HCT116 (cell line): ENCODE data around the gene SETX. TPM values are rescaled to one million over a fixed set of nuclear protein-coding genes. Genes with fewer than 3 reads are reported as not detected.
"Not testable (repeated sequence)": the region's sequence is repeated elsewhere in the genome, so short reads cannot be mapped to it uniquely, and the experiment has no call there.

ENCODE experiments used
- ATAC-seq: fragments of 200-7000 bp; cut with Tn5 transposase; 2 replicates; pipeline ENCODE4 v1.9.1; 2020; ENCODE audit warnings: mild to moderate bottlenecking, moderate library complexity
- BruUV-seq: library from RNA; stranded (reverse); fragments of 400-500 nt; replicated peaks from 2 replicates; lab custom pipeline; 2021; lab: Mats Ljungman, UMichigan
- CTCF ChIA-PET: fragments of 300-600 bp; sonication (Branson Sonifier 250); formaldehyde crosslinking; loops from one replicate; lab custom pipeline; 2021; ENCODE audit warnings: antibody characterized with exemption; lab: Charles Lee
- POLR2A ChIA-PET: fragments of 300-600, 350-600 bp; sonication (Branson Sonifier 250); formaldehyde crosslinking; loops from one replicate; lab custom pipeline; 2021; ENCODE audit warnings: antibody characterized with exemption; lab: Charles Lee
- RAD21 ChIA-PET, 2 experiments: fragments of 300-600 bp; sonication (Branson Sonifier 250); formaldehyde crosslinking; loops; one replicate each; lab custom pipeline; 2023; ENCODE audit warnings: low total read pairs in 2 of 2; ENCODE audit not compliant: uncharacterized antibody in 2 of 2, unreplicated experiment in 2 of 2, low non-redundant PET in 1 of 2; lab: Charles Lee
- DNase-seq: peaks from one replicate; pipeline ENCODE4 v3.0.0-alpha.2; 2010; ENCODE audit warnings: low read depth, low spot score
- H2AFZ ChIP-seq: fragments of 200-600 bp; shearing (Covaris generic), sonication (generic); 2 replicates; pipeline ENCODE4 v1.6.1; 2017; ENCODE audit warnings: low read depth, mixed run types, mixed read lengths, antibody characterized with exemption, low read length; ENCODE audit not compliant: poor library complexity, severe bottlenecking
- H3K27ac ChIP-seq: 2 replicates; pipeline ENCODE4 v1.5.1; 2012; ENCODE audit warnings: low read depth, low read length
- H3K27me3 ChIP-seq: fragments of 200-600 bp; sonication (generic); 2 replicates; pipeline ENCODE4 v1.6.1; 2016; ENCODE audit warnings: mixed run types, low read length, mixed read lengths; ENCODE audit not compliant: insufficient read depth
- H3K36me3 ChIP-seq, 2 experiments: fragments of 200-500 bp in 1 of 2; fragments of 200-600 bp in 1 of 2; sonication (Bioruptor generic) in 1 of 2; sonication (generic) in 1 of 2; 2 replicates each; pipeline versions ENCODE4 v1.5.1 to v1.6.1; 2014 to 2016; ENCODE audit warnings: low read length in 2 of 2, inconsistent platforms in 1 of 2, mixed read lengths in 1 of 2, mixed run types in 1 of 2; ENCODE audit not compliant: insufficient read depth in 2 of 2, control insufficient read depth in 1 of 2
- H3K4me1 ChIP-seq, 2 experiments: fragments of 200-600 bp in 1 of 2; sonication (generic) in 1 of 2; 2 replicates each; pipeline versions ENCODE4 v1.5.1 to v1.6.1; 2012 to 2017; ENCODE audit warnings: low read length in 2 of 2, inconsistent platforms in 1 of 2, mild to moderate bottlenecking in 1 of 2, mixed read lengths in 1 of 2, mixed run types in 1 of 2, moderate library complexity in 1 of 2; ENCODE audit not compliant: insufficient read depth in 2 of 2, control insufficient read depth in 1 of 2
- H3K4me2 ChIP-seq: fragments of 200-600 bp; sonication (generic); 2 replicates; pipeline ENCODE4 v1.6.1; 2017; ENCODE audit warnings: mixed run types, low read length, mixed read lengths
- H3K4me3 ChIP-seq, 2 experiments: fragments of 200-600 bp in 1 of 2; sonication (generic) in 1 of 2; replicated peaks in 1 of 2; 2 replicates each; pipeline ENCODE4 v1.5.1; 2011 to 2016; ENCODE audit warnings: low read length in 2 of 2, control low read depth in 1 of 2, low read depth in 1 of 2, mild to moderate bottlenecking in 1 of 2, mixed read lengths in 1 of 2, mixed run types in 1 of 2
- H3K79me2 ChIP-seq: fragments of 200-600 bp; sonication (generic); 2 replicates; pipeline ENCODE4 v1.6.1; 2017; ENCODE audit warnings: mild to moderate bottlenecking, mixed run types, low read length, moderate library complexity, mixed read lengths; ENCODE audit not compliant: insufficient read depth
- H3K9ac ChIP-seq: fragments of 200-600 bp; sonication (generic); 2 replicates; pipeline ENCODE4 v1.6.1; 2016; ENCODE audit warnings: low read length, mixed read lengths
- H3K9me2 ChIP-seq: fragments of 200-600 bp; sonication (generic), shearing (Covaris generic); 2 replicates; pipeline ENCODE4 v1.6.1; 2017; ENCODE audit warnings: mixed run types, mild to moderate bottlenecking, moderate library complexity; ENCODE audit not compliant: insufficient read depth
- H3K9me3 ChIP-seq, 2 experiments: fragments of 200-500 bp in 1 of 2; fragments of 200-600 bp in 1 of 2; sonication (Bioruptor generic) in 1 of 2; sonication (generic) in 1 of 2; 2 replicates each; pipeline ENCODE4 v1.6.1; 2014 to 2017; ENCODE audit warnings: low read length in 2 of 2, mixed read lengths in 2 of 2, inconsistent platforms in 1 of 2, low read depth in 1 of 2, mild to moderate bottlenecking in 1 of 2, mixed run types in 1 of 2, moderate library complexity in 1 of 2; ENCODE audit not compliant: control insufficient read depth in 1 of 2, insufficient read depth in 1 of 2
- H4K20me1 ChIP-seq: fragments of 200-600 bp; sonication (generic), shearing (Covaris generic); 2 replicates; pipeline ENCODE4 v1.6.1; 2017; ENCODE audit warnings: mixed run types, mild to moderate bottlenecking, moderate library complexity; ENCODE audit not compliant: insufficient read depth
- CBX3 ChIP-seq: IDR thresholded peaks from 2 replicates; pipeline ENCODE4 v1.6.1; 2012; ENCODE audit warnings: low read depth
- CEBPB ChIP-seq: IDR thresholded peaks from 2 replicates; pipeline ENCODE4 v1.6.1; 2012; ENCODE audit warnings: low read depth
- FOSL1 ChIP-seq: IDR thresholded peaks from 2 replicates; pipeline ENCODE4 v1.6.1; 2012; ENCODE audit warnings: low read depth
- JUND ChIP-seq: IDR thresholded peaks from 2 replicates; pipeline ENCODE4 v1.6.1; 2012
- MAX ChIP-seq: IDR thresholded peaks from 2 replicates; pipeline ENCODE4 v1.6.1; 2012
- POLR2AphosphoS5 ChIP-seq: IDR thresholded peaks from 2 replicates; pipeline ENCODE4 v1.6.1; 2011; ENCODE audit warnings: mild to moderate bottlenecking, low read depth, low read length, moderate library complexity
- SIN3A ChIP-seq: IDR thresholded peaks from 2 replicates; pipeline ENCODE4 v1.6.1; 2012; ENCODE audit warnings: low read depth
- SP1 ChIP-seq: IDR thresholded peaks from 2 replicates; pipeline ENCODE4 v1.6.1; 2012; ENCODE audit warnings: low read depth
- SRF ChIP-seq: IDR thresholded peaks from 2 replicates; pipeline ENCODE4 v1.6.1; 2012; ENCODE audit warnings: low read depth
- intact Hi-C: fragments of 100-400 bp; cut with micrococcal nuclease; formaldehyde crosslinking; loops from 2 replicates; pipeline ENCODE4 v1.10.0; 2022
- total RNA-seq: library from RNA; stranded (reverse); gene quantifications from one replicate; pipeline ENCODE4 v1.2.1, GENCODE V29; 2021; ENCODE audit not compliant: unreplicated experiment
- TF ChIP-seq, protein P1 (sequence below): IDR thresholded peaks from 2 replicates; pipeline ENCODE4 v1.6.1; 2012

Gene SETX
- total RNA-seq, 1 experiment from 2014 or later: 38.5 TPM

- BruUV-seq, H3K79me2 ChIP-seq, H2AFZ ChIP-seq, RAD21 ChIA-PET, H4K20me1 ChIP-seq: not testable (repeated sequence)
- DNase-seq (peak; percentile 83), ATAC-seq (peak; percentile 69)
- intact Hi-C loops: loop anchor here (5.0 to 10.0 kb wide), 2 partner anchors 305 to 508 kb away; no protein-coding TSS in a partner anchor
- H3K4me1 ChIP-seq: peaks cover 9 to 29% of the 10 kb centered on the region in 2 experiments; a peak in 3 of 4 replicates
- peak; percentile 84 for TF ChIP-seq SIN3A
- peak; percentile 64 for TF ChIP-seq SP1
- TF ChIP-seq JUND: peak; percentile 89
- TF ChIP-seq POLR2AphosphoS5: peak; percentile 51; the same call in 1 of the 2 replicates
- peak; percentile 69; the same call in 1 of the 2 replicates for TF ChIP-seq SRF
- TF ChIP-seq CEBPB: peak; percentile 33; the same call in 1 of the 2 replicates
- TF ChIP-seq, protein P1, sequence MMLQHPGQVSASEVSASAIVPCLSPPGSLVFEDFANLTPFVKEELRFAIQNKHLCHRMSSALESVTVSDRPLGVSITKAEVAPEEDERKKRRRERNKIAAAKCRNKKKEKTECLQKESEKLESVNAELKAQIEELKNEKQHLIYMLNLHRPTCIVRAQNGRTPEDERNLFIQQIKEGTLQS: peak; percentile 46; the same call in 1 of the 2 replicates
- peak; percentile 51; the same call in 1 of the 2 replicates for TF ChIP-seq CBX3
- TF ChIP-seq FOSL1: peak; percentile 93
- TF ChIP-seq MAX: peak; percentile 69; the same call in 1 of the 2 replicates
- TF ChIP-seq, all 23 proteins: peak for 10; not testable (repeated sequence) for 13
- H3K9me2 ChIP-seq, POLR2A ChIA-PET, H3K4me3 ChIP-seq, H3K9me3 ChIP-seq, H3K27me3 ChIP-seq: not testable (repeated sequence)
- H3K4me2 ChIP-seq: peak overlapping the region; percentile 8; the same call in 1 of the 2 replicates
- peaks cover 40 to 43% of the 10 kb centered on the region in 2 experiments for H3K36me3 ChIP-seq
- H3K9ac ChIP-seq: peak overlapping the region; percentile 2; the same call in 1 of the 2 replicates
- CTCF ChIA-PET: interaction anchor here (1.9 kb wide), 1 partner anchor 102 kb away, joined by 7 read pairs; no protein-coding TSS in a partner anchor
- peak overlapping the region; percentile 97 for H3K27ac ChIP-seq
Observed at GRCh38 chr9:132269704-132270516, 84.9 kb downstream of the SETX start.
